ENCODE results near the gene ALKBH5.

Gene ALKBH5

DNA sequence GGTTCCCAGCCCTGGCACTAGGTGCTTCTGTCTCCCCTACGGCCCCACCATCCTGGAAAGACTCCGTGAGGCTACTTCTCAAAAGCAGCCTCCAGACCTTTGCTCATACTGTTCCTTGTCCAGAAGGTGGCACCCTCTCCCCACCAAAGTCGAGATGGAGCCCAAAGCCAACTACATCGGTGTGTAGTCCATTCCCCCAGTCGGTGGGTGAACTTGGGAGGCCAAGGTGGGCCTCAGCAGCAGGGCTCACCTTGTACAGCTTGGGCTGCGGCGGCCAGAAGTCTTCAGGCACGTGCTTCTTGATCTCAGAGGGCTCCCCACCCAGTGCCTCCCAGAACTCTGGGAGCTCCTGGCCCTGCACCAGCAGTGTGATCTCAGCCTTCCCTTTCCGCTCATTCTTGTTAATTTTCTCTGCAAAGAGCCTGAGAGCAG, 64.7 kb downstream of the ALKBH5 start:
- TF ChIP-seq, protein P1, sequence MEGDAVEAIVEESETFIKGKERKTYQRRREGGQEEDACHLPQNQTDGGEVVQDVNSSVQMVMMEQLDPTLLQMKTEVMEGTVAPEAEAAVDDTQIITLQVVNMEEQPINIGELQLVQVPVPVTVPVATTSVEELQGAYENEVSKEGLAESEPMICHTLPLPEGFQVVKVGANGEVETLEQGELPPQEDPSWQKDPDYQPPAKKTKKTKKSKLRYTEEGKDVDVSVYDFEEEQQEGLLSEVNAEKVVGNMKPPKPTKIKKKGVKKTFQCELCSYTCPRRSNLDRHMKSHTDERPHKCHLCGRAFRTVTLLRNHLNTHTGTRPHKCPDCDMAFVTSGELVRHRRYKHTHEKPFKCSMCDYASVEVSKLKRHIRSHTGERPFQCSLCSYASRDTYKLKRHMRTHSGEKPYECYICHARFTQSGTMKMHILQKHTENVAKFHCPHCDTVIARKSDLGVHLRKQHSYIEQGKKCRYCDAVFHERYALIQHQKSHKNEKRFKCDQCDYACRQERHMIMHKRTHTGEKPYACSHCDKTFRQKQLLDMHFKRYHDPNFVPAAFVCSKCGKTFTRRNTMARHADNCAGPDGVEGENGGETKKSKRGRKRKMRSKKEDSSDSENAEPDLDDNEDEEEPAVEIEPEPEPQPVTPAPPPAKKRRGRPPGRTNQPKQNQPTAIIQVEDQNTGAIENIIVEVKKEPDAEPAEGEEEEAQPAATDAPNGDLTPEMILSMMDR (conservative IDR thresholded peaks at IDR 0.05; ENCODE audit: low read depth, low read length): peak; percentile 76
- no peak for DNase-seq (ENCODE audit: low read depth)
- no peak overlapping the region for H3K4me3 ChIP-seq (ENCODE audit: low read length)

DNA sequence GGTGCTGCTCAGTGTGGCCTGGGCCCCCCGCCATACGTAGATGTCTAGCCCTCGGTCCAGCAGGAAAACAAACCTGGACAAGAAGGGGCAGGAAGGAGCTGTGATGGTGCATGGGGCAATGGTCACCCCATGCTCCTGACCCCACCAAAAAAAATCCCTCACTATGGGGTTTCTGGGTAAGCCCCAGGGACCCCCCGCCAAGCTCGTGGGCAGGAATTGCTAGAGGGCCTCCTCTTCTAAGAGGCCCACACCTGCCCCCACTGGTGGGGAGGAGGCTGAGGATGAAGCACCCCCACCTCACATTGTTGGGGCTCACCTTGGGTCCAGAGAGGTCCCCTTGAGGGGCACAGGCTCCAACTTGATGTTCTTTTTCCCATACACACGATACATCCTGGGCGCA, 65.2 kb downstream of the ALKBH5 start:
- TF ChIP-seq, protein P1 (conservative IDR thresholded peaks at IDR 0.05; ENCODE audit: low read depth, low read length): no peak
- DNase-seq (ENCODE audit: low read depth): no peak
- H3K4me3 ChIP-seq (ENCODE audit: low read length): no peak overlapping the region

DNA sequence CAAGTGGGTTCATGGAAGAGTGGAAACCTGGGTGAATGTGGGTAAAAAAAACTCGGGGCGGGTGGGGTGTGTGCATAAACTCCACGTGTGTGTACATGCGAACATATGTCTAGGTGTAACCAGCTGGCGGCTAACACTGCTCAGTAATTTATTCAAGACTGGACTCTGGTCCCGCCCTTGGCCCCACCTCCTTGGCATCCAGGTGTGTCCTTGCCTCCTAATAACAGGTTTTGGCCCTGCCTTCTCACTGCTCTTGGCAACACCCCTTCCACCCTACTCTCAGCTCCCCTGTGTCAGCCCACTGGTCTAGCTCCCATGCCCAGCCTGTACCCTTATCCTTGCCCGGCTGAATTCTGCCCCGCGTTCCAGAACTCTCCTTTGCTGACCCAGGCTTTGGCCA, 66.6 kb downstream of the ALKBH5 start:
- no peak overlapping the region for H3K4me3 ChIP-seq (ENCODE audit: low read length)
- DNase-seq (ENCODE audit: low read depth): no peak
- TF ChIP-seq, protein P1 (conservative IDR thresholded peaks at IDR 0.05; ENCODE audit: low read depth, low read length): no peak

DNA sequence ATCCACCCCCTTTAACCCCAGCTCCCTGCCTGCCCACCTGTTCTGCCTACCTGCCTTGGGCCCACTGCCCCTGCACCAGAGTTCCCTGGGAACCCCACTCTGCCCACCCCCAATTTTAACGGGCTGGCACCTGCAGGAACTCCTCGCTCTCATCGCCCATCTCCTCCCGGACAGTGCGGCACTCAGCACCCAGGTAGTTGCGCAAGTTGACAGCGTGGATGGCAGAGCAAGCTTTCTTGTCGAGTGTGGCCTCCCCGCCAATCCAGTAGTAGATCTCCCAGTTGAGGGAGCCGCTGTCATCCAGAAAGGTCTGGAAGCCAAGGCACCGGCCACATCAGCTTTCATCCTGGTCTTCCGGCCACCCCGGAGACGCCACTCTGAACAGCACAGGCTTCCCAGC, 67.1 kb downstream of the ALKBH5 start:
- no peak overlapping the region for H3K4me3 ChIP-seq (ENCODE audit: low read length)
- TF ChIP-seq, protein P1 (conservative IDR thresholded peaks at IDR 0.05; ENCODE audit: low read depth, low read length): no peak
- DNase-seq (ENCODE audit: low read depth): no peak

DNA sequence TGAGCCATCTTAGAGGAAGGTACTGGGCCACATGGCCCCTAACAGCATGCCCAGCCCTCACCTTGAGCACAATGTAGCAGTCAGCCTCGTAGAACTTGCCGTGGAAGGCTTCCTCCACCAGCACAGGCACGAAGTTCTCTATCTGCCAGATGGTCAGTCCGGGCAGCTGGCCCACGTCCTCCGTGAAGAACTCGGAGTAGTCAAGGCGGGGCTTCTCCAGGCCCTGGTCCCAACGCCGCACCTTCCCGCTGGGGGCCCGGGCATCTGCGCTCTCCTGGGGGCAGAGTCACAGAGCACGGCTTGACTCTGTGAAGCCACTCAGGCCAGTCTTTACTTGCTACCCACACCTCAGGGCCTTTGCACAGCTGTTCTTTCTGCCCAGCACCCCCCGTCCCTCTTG, 67.6 kb downstream of the ALKBH5 start:
- DNase-seq (ENCODE audit: low read depth): no peak
- no peak overlapping the region for H3K4me3 ChIP-seq (ENCODE audit: low read length)
- TF ChIP-seq, protein P1 (conservative IDR thresholded peaks at IDR 0.05; ENCODE audit: low read depth, low read length): no peak

DNA sequence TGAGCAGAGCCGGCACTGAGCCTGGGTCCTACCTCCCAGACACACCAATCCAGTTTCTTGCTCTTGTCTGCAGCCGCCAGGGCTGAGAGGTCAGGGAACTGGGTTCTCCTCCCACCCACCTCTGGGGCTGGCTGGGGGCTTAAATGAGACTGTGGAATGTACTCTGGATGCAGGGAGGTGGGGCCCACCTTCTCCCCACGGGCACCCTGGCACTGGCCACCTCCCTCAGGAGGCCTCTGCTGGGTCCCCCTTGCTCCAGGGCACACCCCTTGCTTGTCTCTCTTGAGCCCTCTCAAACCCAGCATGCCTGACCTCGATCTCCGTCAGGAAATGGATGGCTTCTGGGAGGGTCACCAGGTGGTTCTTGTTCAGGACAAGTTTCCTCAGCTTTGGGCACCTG, 68.5 kb downstream of the ALKBH5 start:
- TF ChIP-seq, protein P1 (conservative IDR thresholded peaks at IDR 0.05; ENCODE audit: low read depth, low read length): no peak
- DNase-seq (ENCODE audit: low read depth): no peak
- H3K4me3 ChIP-seq (ENCODE audit: low read length): no peak overlapping the region

DNA sequence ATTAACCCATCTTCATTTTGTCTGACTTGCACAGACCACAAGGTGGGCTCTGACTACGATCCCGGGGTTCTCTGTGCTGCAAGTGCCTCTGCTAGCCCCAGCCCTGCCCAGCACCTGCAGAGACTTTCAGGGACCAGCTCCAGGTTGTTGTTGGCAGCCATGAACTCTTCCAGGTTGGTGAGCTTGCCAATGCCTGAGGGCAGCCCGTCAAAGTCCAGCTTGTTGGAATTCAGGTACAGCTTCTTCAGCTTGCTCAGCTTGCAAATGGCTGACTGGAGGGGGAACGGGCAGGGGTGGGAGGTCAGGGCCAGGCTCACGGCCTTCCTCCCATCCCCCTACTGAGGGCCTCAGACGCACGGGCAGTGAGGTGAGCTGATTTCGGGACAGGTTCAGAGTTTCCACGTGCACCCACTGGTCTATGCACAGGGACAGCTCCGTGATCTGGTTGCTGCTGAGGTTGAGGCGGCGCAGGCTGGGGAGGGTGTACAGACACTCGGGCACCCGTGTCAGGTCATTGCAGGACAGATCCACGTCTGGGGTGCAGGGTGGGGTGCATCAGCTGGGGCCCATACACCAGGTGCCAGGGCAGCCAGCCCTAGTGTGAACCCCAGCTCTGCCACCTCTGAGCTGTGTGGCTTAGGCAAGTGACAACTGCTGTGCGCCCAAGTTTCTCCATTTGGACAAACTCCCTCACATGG, 69.7 kb downstream of the ALKBH5 start:
- TF ChIP-seq, protein P1 (conservative IDR thresholded peaks at IDR 0.05; ENCODE audit: low read depth, low read length): no peak
- no peak overlapping the region for H3K4me3 ChIP-seq (ENCODE audit: low read length)
- no peak for DNase-seq (ENCODE audit: low read depth)
